Esophagus squamous epithelium (tissue), 4 donors: ENCODE data around the gene OR5A2.

Source experiments
- POLR2A ChIP-seq, 4 donors: fragments of 450-650 bp; IDR thresholded peaks; one replicate each; pipeline ENCODE4 v1.6.1; 2017; ENCODE audit warnings: antibody characterized with exemption in 4 of 4, mild to moderate bottlenecking in 4 of 4, moderate library complexity in 3 of 4
- TF ChIP-seq, protein P1 (sequence below), 6 experiments: fragments of 450-650 bp in 4 of 6; fragments of 200-600 bp in 2 of 6; sonication (generic) in 2 of 6; IDR thresholded peaks; one replicate each; pipeline ENCODE4 v1.5.1; 2016 to 2019; ENCODE audit warnings: antibody characterized with exemption in 6 of 6, mild to moderate bottlenecking in 4 of 6, moderate library complexity in 4 of 6

DNA sequence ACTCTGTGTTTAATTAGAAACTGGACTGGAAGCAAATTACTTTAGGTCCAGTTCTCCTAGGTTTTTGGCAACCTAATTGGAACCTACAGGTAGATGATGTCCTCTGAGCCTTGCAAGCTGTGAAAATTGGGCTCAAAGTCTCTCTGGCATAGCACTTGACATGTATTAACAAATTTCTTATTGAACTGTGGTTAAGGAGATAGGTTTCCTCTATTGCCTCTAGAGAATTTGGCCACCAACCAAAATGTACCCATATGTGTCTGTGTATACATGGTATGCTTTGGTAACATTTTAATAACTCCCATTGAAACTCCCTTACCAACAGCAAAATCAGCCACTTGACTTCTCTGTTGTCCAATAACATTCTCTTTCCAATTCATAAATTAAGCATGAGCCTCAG lies 46.8 kb upstream of the OR5A2 start, which contains the start of gene OR4D10:
- TF ChIP-seq, protein P1, sequence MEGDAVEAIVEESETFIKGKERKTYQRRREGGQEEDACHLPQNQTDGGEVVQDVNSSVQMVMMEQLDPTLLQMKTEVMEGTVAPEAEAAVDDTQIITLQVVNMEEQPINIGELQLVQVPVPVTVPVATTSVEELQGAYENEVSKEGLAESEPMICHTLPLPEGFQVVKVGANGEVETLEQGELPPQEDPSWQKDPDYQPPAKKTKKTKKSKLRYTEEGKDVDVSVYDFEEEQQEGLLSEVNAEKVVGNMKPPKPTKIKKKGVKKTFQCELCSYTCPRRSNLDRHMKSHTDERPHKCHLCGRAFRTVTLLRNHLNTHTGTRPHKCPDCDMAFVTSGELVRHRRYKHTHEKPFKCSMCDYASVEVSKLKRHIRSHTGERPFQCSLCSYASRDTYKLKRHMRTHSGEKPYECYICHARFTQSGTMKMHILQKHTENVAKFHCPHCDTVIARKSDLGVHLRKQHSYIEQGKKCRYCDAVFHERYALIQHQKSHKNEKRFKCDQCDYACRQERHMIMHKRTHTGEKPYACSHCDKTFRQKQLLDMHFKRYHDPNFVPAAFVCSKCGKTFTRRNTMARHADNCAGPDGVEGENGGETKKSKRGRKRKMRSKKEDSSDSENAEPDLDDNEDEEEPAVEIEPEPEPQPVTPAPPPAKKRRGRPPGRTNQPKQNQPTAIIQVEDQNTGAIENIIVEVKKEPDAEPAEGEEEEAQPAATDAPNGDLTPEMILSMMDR (IDR thresholded peaks at IDR 0.05): no peak
- no peak for TF ChIP-seq POLR2A (IDR thresholded peaks at IDR 0.05)
